T-helper 2 cell treated with Interferon-gamma antibody and Interleukin-4, amounts not matched to agents 5 μg/mL and 100 μg/mL, for 36 hours (primary cell): Measurements from ENCODE around the gene KIF26B.
"Not testable (repeated sequence)": the region's sequence is repeated elsewhere in the genome, so short reads cannot be mapped to it uniquely, and the experiment has no call there.

Source experiments
- DNase-seq: peaks from one replicate; pipeline ENCODE4 v3.0.0; 2021; ENCODE audit warnings: low spot score
- H3K27ac Mint-ChIP-seq: one replicate; pipeline ENCODE4 v1.8.0; 2021; ENCODE audit warnings: mild to moderate bottlenecking, mixed read lengths
- H3K27me3 Mint-ChIP-seq: one replicate; pipeline ENCODE4 v1.8.0; 2021; ENCODE audit warnings: low read depth, mixed read lengths
- H3K36me3 Mint-ChIP-seq: one replicate; pipeline ENCODE4 v1.8.0; 2021; ENCODE audit warnings: low read depth, mixed read lengths
- H3K4me1 Mint-ChIP-seq: one replicate; pipeline ENCODE4 v1.8.0; 2021; ENCODE audit warnings: low read depth, mixed read lengths
- H3K4me3 Mint-ChIP-seq: one replicate; pipeline ENCODE4 v1.8.0; 2022; ENCODE audit warnings: mild to moderate bottlenecking, moderate library complexity, mixed read lengths
- H3K9me3 Mint-ChIP-seq: one replicate; pipeline ENCODE4 v1.8.0; 2021; ENCODE audit warnings: mixed read lengths

The KIF26B gene

DNA sequence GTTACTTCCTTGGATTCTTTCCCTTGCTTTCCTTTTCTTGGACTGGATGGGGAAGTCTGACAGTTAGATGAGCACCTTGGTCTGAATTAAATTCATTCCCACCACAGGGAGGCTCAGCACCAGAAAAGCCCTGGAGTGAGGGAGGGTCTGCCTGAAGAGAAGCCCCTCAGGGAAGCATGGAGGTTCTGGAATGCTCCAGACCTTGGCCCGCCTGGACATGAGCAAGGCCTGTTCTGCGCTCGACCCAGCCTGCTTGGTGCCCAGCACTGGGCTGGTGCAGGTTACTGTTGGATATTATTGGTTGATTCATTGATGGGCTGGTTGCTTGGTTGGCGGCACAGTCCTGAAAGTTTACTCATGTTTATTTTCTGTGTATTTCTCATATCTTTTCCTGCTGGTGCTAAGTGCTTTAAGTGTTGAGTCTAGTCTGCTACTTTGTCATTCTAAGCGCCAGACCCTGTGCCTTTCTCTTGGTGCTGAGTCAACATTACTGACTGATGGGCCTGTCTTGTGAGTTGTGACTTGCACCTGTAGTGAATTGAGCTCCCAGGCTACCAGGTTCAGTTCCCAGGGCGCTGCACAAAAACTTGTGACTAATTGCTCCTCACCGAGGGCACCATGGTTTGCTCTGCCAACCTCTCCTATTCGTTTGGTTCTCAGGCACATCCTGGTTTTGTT, 538.5 kb downstream of the KIF26B start:
- Mint-ChIP-seq H3K4me3 (no peak overlapping the region), H3K9me3 (no peaks in the 10 kb centered on the region), H3K36me3 (no peaks in the 10 kb centered on the region), H3K27me3 (no peaks in the 10 kb centered on the region), H3K27ac (no peak overlapping the region), H3K4me1 (no peaks in the 10 kb centered on the region)
- DNase-seq, result no peak

DNA sequence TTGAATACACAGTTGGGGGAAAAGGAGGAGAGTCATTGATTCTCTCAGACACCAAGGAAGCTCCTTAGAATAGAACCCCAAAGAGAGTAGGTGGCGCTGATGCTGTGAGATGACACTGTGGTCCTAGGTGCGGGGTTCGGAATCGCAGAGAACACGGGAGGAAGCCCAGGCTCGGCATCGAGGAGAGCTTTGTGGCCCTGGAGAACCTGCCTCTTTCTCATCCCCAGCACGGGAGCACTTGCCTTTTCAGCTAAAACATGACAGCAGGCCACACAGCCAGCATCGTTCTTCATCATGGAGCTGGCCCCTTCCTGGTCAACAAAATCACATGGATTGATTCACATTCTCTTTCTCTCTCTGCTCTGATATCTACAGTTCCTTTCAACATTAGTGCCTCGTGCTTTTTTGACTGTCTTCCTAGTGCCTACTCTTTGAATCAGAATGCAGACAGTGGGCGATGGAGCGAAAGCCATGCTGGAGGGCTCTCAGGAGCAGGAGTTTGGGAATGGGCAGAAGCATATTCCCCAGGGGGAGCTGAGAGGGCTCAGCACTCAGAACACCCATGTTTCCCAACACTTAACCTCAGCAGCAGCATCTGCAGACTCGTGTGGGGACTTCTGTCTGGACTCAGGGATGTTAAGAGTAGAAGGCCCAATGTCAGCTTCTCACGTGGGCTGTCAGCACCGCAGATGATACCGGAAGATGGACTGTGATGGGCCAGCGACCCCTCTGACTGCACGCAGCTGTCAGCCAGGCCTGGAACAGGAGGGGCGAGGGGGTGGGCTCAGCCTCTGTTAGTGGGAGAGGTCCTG, 539.4 kb downstream of the KIF26B start:
- H3K36me3 Mint-ChIP-seq, result no peaks in the 10 kb centered on the region
- DNase-seq, result no peak
- no peaks in the 10 kb centered on the region for H3K27me3 Mint-ChIP-seq
- H3K27ac Mint-ChIP-seq, result no peak overlapping the region
- no peaks in the 10 kb centered on the region for H3K9me3 Mint-ChIP-seq
- no peak overlapping the region for H3K4me3 Mint-ChIP-seq
- no peaks in the 10 kb centered on the region for H3K4me1 Mint-ChIP-seq

DNA sequence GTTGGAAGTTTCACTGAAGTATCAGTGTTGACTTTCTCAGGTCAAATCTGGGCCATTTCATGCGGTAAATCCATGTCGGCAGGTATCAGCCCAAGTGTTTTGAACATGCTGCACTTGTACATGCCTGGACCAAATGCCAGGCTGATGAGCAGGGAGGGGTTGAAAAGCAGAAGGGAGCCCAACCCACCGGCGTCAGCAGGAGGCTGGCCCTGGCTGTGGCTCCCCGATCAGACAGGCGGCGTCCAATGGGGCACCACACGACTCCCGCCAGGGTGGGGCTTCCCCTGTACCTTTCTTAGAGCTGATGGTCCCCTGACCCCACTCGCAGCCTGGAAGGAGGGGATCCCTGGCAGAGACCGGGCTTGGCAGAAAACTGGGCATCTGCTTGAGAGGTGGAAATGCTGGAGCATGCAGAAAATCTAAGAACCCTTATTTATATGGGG, 540.0 kb downstream of the KIF26B start:
- Mint-ChIP-seq H3K27me3 (no peaks in the 10 kb centered on the region), H3K36me3 (no peaks in the 10 kb centered on the region)

DNA sequence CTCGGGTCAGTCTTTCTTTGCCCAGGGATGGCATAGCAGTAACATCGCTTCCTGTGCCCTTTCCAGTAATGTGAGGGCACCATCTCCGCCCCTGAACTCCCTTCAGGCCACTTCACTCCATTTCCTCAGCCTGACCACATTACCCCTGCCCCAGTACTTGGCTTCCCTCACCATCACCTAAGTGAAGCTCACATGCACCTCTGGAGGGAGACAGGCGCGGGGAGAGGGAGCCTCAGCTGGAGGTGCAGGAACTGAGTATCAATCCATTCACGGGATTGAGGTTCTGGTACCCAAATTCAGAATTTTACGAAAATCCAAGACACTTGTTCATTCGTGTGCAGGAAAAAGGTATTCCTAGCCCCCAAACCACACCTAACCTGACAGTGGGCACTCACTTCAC, 540.4 kb downstream of the KIF26B start:
- Mint-ChIP-seq H3K27me3 (no peaks in the 10 kb centered on the region), H3K4me3 (no peak overlapping the region), H3K27ac (no peak overlapping the region), H3K9me3 (no peaks in the 10 kb centered on the region), H3K4me1 (no peaks in the 10 kb centered on the region), H3K36me3 (no peaks in the 10 kb centered on the region)
- no peak for DNase-seq

More for the DNA sequence above, 540.0 kb downstream of the KIF26B start:
- no peak overlapping the region for H3K4me3 Mint-ChIP-seq
- H3K9me3 Mint-ChIP-seq, result no peaks in the 10 kb centered on the region
- H3K27ac Mint-ChIP-seq, result no peak overlapping the region
- H3K4me1 Mint-ChIP-seq, result no peaks in the 10 kb centered on the region
- DNase-seq, result no peak

DNA sequence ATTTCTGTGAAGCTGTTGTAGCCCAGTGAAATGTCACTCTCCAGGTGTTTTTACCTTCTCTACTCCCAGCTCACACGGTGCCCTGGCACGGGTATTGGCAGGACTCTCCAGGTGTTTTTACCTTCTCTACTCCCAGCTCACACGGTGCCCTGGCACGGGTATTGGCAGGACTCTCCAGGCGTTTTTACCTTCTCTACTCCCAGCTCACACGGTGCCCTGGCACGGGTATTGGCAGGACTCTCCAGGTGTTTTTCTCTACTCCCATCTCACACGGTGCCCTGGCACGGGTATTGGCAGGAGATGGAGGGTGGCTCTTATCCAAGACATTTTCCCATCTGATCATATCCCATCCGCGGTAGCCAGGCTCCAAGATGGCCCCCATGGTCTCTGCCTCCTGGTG, 540.9 kb downstream of the KIF26B start:
- not testable (repeated sequence) for H3K9me3 Mint-ChIP-seq, H3K27me3 Mint-ChIP-seq, H3K4me1 Mint-ChIP-seq, DNase-seq, H3K4me3 Mint-ChIP-seq, H3K36me3 Mint-ChIP-seq, H3K27ac Mint-ChIP-seq

DNA sequence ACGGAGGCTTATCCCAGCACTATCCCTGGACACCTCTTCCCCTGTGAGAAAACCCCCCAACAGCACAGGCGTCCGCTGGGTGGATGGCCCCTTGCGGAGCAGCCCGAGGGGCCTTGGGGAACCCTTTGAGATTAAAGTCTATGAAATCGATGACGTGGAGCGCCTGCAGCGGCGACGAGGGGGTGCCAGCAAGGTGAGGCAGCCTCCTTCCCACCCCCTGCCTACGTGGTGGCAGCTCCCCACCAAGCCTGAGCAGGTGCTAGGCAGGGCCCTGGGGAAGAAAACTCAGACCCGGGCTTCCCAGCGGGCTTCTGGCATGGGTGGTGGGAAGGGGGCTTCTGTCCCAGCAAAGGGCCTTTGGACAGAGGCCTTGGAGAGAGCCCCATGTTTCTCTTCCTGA, 543.3 kb downstream of the KIF26B start:
- H3K27me3 Mint-ChIP-seq, result no peaks in the 10 kb centered on the region
- no peaks in the 10 kb centered on the region for H3K36me3 Mint-ChIP-seq
- H3K9me3 Mint-ChIP-seq, result no peaks in the 10 kb centered on the region
- H3K27ac Mint-ChIP-seq, result no peak overlapping the region
- H3K4me3 Mint-ChIP-seq, result no peak overlapping the region
- no peak for DNase-seq
- no peaks in the 10 kb centered on the region for H3K4me1 Mint-ChIP-seq

DNA sequence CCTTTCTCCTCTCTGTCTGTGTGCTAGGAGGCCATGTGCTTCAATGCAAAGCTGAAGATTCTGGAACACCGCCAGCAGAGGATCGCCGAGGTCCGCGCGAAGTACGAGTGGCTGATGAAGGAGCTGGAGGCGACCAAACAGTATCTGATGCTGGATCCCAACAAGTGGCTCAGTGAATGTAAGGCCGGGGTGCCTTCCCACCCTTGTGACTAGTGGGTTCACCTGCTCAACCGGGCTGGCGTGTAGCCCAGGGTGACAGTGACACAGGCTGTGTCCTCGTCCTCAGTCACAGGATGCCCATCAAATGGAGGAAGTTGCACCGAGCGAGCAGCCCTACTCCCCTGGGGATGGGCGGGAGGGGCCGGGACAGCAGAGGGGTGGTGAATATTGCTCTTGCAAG, 544.1 kb downstream of the KIF26B start:
- Mint-ChIP-seq H3K36me3 (no peaks in the 10 kb centered on the region), H3K9me3 (no peaks in the 10 kb centered on the region), H3K4me1 (no peaks in the 10 kb centered on the region), H3K27me3 (no peaks in the 10 kb centered on the region), H3K4me3 (no peak overlapping the region), H3K27ac (no peak overlapping the region)
- no peak for DNase-seq

DNA sequence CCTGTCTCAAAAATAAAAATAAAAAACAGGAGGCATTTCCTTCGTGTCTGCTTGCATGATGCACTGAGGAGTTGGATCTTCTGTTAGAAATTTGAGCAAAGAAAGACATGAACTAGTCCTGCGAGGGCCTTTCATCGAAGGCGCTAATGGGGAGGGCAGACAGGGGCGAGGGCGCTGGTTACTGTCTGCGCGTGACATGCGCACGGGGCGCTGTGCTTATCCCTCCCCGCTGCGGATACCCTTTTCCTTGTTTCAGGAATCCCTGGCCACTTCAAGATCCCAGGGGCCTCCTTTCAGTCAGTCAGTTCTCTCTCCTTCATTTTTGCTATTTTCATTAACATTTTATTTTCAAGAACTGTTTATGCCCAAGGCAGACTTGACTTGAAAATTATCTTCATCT, 545.8 kb downstream of the KIF26B start:
- H3K36me3 Mint-ChIP-seq, result no peaks in the 10 kb centered on the region
- H3K27ac Mint-ChIP-seq, result no peak overlapping the region
- no peak overlapping the region for H3K4me3 Mint-ChIP-seq
- DNase-seq, result no peak
- no peaks in the 10 kb centered on the region for H3K9me3 Mint-ChIP-seq
- H3K4me1 Mint-ChIP-seq, result no peaks in the 10 kb centered on the region
- H3K27me3 Mint-ChIP-seq, result no peaks in the 10 kb centered on the region

DNA sequence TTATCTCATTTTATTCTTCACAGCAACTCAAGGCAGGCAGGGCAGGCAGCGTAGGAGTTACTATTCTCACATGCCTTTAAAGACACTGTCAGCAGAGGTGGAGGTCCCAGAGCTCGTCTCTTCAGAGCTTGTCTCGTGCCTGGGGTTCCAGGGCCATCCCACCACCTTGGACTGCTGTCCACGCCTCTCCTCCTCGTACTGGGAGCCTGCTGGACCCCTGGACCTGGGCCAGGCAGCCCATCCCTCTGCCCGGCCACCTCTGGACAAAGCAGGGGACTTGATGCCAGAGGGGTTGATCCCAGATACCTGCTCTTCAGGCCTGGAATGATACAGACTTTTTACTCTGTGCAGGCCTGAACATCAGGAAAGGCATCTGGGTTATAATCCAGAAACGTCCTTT, 546.8 kb downstream of the KIF26B start:
- Mint-ChIP-seq H3K36me3 (no peaks in the 10 kb centered on the region), H3K4me3 (no peak overlapping the region), H3K9me3 (no peaks in the 10 kb centered on the region), H3K27me3 (no peaks in the 10 kb centered on the region), H3K27ac (no peak overlapping the region), H3K4me1 (no peaks in the 10 kb centered on the region)
- no peak for DNase-seq

DNA sequence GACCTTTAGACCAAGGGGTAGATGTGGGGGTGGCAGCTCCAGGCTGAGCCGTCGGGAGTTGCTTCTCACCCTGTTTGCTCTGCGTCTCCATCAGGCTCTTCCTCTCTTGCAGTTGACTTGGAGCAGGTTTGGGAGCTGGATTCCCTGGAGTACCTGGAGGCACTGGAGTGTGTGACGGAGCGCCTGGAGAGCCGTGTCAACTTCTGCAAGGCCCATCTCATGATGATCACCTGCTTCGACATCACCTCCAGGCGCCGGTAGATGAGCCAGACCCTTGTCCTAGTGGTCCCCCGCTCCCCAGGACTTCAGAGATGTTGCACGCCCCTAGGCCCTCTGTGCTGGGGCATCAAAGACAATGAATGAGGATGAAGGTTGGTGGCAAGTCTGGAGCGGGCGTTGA, 547.6 kb downstream of the KIF26B start:
- Mint-ChIP-seq H3K9me3 (no peaks in the 10 kb centered on the region), H3K36me3 (no peaks in the 10 kb centered on the region), H3K27me3 (no peaks in the 10 kb centered on the region), H3K4me1 (no peaks in the 10 kb centered on the region), H3K27ac (no peak overlapping the region), H3K4me3 (no peak overlapping the region)
- DNase-seq, result no peak

DNA sequence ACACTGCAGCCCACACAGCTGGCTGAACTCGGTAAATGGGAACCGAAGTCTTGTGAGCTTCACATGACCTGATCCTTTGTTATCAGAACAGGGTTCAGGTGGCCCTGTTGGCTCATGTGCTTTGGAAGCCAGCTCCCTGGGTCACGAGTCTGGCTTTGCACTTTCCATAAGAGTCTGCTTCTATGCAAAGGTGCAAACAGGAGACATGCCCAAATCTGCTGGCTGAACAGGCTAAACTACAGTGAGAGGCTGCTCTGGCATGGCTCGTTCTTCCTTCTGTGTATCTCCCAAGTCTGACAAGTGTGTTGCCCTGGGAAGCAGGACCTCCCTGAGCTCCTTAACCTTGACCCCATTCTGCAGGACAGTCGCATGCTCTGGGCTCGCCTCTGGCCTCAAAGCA, 549.6 kb downstream of the KIF26B start:
- H3K4me3 Mint-ChIP-seq, result no peak overlapping the region
- H3K9me3 Mint-ChIP-seq, result no peaks in the 10 kb centered on the region
- no peaks in the 10 kb centered on the region for H3K4me1 Mint-ChIP-seq
- no peaks in the 10 kb centered on the region for H3K36me3 Mint-ChIP-seq
- no peak overlapping the region for H3K27ac Mint-ChIP-seq
- no peaks in the 10 kb centered on the region for H3K27me3 Mint-ChIP-seq
- no peak for DNase-seq

DNA sequence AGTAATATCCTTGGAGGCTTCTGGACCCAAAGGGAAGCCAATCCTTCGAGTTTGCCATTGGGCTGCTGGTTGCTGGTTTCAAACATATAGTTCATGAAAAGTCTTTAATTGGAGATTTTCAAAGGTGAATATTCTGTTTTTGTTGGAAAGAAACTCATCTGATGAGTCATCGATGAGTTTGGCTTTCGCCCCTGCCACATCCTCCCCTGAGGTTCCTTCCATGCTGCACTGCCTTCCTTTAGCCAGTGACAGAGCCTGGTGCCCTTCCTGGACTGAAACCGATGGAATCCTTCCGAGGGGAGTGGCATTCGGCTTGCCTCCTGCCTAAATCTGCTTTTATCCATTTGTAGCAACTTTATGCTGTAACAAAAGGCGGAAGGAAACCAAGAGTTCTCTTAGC, 550.0 kb downstream of the KIF26B start:
- H3K4me1 Mint-ChIP-seq, result no peaks in the 10 kb centered on the region
- no peak for DNase-seq
- H3K27me3 Mint-ChIP-seq, result no peaks in the 10 kb centered on the region
- no peaks in the 10 kb centered on the region for H3K36me3 Mint-ChIP-seq
- H3K9me3 Mint-ChIP-seq, result no peaks in the 10 kb centered on the region
- H3K4me3 Mint-ChIP-seq, result no peak overlapping the region
- no peak overlapping the region for H3K27ac Mint-ChIP-seq

DNA sequence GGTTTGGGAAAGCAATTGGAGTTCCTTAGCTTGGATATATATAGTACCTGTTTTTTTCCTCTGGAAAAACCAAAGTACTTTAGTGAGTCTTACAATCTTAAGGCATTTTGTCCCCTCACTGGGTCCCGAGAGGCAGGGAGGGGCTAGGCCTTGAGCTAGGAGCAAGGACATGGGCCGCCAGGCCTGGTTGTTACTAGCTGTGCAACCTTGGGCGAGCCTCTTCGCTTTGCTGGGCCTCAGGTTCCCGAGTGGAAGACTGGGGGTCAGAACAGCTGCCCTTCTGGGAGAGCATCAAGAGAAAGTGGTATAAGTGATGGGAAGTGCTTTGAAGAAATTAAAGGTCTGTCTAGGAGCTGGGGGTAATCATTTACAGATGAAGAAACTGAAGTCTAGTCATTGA, 553.2 kb downstream of the KIF26B start:
- H3K27ac Mint-ChIP-seq, result no peak overlapping the region
- no peak overlapping the region for H3K4me3 Mint-ChIP-seq
- no peaks in the 10 kb centered on the region for H3K9me3 Mint-ChIP-seq
- H3K27me3 Mint-ChIP-seq, result no peaks in the 10 kb centered on the region
- no peaks in the 10 kb centered on the region for H3K4me1 Mint-ChIP-seq
- no peaks in the 10 kb centered on the region for H3K36me3 Mint-ChIP-seq
- DNase-seq, result no peak

DNA sequence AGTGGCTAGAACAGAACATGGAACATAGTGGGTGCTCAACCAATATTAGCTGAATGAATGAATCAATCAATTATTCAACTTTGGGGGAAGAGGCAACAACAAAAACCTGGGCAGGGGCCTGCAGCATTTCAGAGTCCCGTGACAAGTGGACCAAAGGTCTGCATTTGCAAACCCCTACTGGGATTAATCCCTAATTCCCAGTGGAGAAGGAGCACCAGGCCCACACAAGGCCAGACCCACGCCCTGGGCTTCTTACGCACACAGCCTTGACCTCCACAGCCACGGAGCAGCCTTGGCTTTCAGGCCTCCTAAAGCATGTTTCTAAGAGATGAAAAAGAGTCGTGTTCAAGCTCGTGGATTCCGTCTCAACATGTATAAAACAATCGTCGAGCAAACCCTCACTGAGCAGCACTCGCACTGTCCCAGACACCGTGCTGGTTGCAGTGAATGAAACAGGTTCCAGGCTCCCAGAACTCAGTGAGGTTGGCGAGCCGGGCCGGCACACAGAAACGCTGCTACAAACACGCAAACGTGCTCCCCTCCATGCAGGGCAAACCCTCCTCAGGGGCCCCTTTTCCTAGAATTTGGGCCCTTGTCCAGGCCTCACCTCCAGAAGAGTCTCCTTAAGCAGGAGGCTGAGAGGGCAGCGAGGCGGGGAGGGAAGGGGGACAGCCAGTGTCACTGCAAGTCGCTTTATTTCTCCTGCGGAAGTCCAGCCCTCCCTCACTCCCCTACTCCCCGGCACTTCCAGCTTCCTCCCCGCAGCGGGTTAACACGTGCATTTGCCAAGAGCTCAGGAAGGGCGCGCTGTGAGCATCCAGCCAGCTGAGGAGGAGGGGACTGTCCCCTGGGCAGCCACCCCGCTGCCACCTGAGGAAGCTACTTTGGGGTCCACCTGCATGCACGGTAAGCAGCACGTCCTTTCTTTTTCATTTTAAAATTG, 556.4 kb downstream of the KIF26B start:
- Mint-ChIP-seq H3K4me1 (no peaks in the 10 kb centered on the region), H3K4me3 (no peak overlapping the region), H3K27me3 (no peaks in the 10 kb centered on the region), H3K9me3 (no peaks in the 10 kb centered on the region), H3K27ac (no peak overlapping the region), H3K36me3 (no peaks in the 10 kb centered on the region)
- DNase-seq, result no peak
